Measurements from ENCODE around the gene EFCAB13. TPM values are rescaled to one million over a fixed set of nuclear protein-coding genes. Genes with fewer than 3 reads are reported as not detected.
A peak's percentile ranks its signal among the peaks of the same experiment; 100 is the strongest.
"Not testable (repeated sequence)": the region's sequence is repeated elsewhere in the genome, so short reads cannot be mapped to it uniquely, and the experiment has no call there.

Gene EFCAB13
- polyA plus RNA-seq, 4 donors = 4.5 to 17.2 (median 6.5) TPM

GRCh38 chr17:47320879-47321502 is 2.8 kb upstream of the EFCAB13 start:
- DNase-seq (ENCODE audit: low read depth in 4 of 4, low spot score in 2 of 4) = no peak

DNA sequence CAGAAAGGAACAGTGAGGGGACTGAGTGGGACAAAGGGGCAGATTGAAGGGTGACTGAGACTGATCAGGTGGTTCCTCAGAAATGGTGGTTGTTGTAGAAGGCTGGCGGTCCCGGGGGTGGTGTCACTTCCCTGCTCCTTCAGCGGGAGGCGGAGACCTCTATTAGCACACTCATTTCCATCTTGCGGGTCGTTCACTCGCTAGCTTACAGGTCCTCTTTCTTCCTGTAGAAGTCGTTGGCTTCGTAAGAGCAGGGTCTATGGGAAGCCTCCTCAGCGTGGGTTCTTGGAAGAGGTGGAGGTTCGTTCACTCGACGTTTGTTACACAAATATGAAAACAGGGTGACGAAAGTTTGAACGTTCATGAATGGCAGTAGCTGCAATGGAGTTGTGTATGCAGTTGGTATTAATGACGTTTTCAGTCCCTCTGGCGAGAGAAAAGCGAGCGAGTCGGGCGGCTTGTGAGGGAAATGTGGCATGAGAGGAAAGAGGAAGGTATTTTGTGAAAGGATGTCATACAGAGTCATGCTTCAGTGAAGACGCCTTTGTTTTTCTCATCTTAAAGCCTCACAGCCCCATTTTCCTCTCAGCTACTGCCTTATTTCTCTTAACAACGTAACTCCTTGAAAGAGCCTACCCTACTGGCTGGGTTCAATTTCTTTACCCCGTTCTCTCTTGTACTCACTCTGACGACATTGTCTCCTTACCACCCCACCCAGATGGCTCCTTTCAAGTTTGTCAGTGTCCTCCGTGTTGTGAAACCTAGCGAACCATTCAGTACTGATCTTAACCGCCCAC is 667 bp downstream of the EFCAB13 start:
- peak in 3 of 4 donors; percentile 21 to 41 (median 37) for DNase-seq (ENCODE audit: low read depth in 4 of 4, low spot score in 2 of 4)

DNA sequence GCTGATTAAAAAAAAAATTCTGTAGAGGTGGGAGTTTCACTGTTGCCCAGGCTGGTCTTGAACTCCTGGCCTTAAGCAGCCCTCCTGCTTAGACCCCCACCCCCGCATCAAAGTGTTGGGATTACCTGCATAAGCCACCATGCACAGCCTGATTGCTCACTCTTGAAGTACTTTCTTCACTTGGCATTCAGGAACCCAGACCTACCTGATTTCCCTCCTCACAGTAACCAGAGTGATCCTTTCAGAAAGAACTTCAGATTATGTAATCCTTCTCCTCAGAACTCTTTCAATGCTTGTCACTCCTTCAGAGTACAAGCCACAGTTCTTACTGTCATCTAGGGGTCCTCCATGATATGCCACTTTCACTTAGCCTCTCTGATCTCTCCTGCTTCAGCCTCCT is 1.4 kb downstream of the EFCAB13 start:
- DNase-seq (ENCODE audit: low read depth in 4 of 4, low spot score in 2 of 4) = no peak

DNA sequence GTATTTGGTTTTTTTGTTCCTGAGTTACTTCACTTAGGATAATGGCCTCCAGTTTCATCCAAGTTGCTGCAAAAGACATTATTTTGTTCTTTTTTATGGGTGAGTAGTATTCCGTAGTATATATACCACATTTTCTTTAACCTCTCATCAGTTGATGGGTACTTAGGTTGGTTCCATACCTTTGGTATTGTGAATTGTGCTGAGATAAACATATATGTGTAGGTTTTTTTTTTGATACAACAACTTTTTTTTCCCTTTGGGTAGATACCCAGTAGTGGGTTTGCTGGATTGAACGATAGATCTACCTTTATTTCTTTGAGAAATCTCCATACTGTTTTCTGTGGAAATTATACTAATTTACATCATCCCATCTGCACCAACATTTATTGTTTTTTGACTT is 6.8 kb downstream of the EFCAB13 start:
- no peak for DNase-seq (ENCODE audit: low read depth in 4 of 4, low spot score in 2 of 4)

- no peak for DNase-seq (ENCODE audit: low read depth in 4 of 4, low spot score in 2 of 4)
Measured at GRCh38 chr17:47332287-47332686, 8.5 kb downstream of the EFCAB13 start.

- no peak for DNase-seq (ENCODE audit: low read depth in 4 of 4, low spot score in 2 of 4)
Measured at GRCh38 chr17:47335101-47335936, 11.6 kb downstream of the EFCAB13 start.

DNA sequence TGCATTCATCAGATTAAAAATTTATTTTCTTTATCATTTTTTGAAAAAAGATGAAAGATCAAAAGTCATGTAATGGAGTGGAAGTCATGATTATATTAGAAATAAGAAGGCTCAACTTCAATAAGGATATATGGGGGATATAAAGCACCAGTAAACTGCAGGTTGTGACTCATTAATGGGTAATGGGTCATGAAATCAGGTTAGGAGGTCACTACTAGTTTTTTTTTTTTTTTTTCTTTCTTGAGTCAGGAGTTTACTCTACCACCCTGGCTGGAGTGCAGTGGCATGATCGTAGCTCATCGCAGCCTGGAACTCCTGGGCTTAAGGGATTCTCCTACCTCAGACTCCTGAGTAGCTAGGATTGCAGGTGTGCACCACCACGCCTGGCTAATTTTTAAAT is 14.3 kb downstream of the EFCAB13 start:
- no peak for DNase-seq (ENCODE audit: low read depth in 4 of 4, low spot score in 2 of 4)

- DNase-seq (ENCODE audit: low read depth in 4 of 4, low spot score in 2 of 4) = no peak
Measured at GRCh38 chr17:47352848-47353247, 29.1 kb downstream of the EFCAB13 start.

DNA sequence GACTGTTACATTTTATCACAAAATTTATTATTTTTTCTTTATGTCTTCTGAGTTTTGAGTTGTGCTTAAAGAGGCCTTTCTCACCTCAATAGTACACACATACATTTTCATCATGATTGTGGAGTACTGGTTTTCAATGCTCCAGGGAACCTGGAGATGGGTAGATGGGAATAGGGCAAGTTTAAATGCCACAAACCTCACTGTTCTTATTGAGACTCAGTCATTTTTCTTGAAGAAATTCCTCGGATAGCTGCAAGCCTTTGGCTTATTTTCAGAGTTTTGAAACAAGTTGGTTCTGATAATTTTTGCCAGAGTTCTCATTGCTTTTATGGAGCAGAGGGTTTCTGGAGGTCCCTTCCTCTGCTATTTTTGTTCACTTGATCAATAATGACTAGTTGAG is 34.9 kb downstream of the EFCAB13 start:
- no peak for DNase-seq (ENCODE audit: low read depth in 4 of 4, low spot score in 2 of 4)

GRCh38 chr17:47363171-47363570 is 39.4 kb downstream of the EFCAB13 start:
- DNase-seq (ENCODE audit: low read depth in 4 of 4, low spot score in 2 of 4) = no peak

DNA sequence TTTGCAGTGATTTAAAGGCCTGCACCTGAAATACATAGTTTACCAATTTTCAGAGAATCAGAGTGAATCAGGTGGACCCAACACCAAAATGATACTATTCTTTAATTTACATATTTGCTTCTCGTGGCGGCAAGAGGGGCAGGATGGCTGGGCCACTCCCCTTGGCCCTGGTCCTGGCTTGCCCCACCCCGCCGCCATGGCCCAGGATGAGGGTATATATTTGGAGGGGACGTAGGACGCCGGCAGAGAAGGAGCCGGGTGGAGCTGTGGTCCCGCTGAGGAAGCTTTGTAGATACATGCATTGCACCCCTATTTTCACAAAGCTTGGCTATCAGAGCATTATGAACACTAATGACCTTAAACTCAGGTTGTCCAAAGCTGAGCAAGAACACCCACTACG is 43.5 kb downstream of the EFCAB13 start:
- DNase-seq (ENCODE audit: low read depth in 4 of 4, low spot score in 2 of 4) = no peak

GRCh38 chr17:47368262-47368661 is 44.5 kb downstream of the EFCAB13 start:
- DNase-seq (ENCODE audit: low read depth in 4 of 4, low spot score in 2 of 4) = peak in 1 of 4 donors; percentile 4

GRCh38 chr17:47370899-47371298 is 47.1 kb downstream of the EFCAB13 start:
- not testable (repeated sequence) for DNase-seq (ENCODE audit: low read depth in 4 of 4, low spot score in 2 of 4)

DNA sequence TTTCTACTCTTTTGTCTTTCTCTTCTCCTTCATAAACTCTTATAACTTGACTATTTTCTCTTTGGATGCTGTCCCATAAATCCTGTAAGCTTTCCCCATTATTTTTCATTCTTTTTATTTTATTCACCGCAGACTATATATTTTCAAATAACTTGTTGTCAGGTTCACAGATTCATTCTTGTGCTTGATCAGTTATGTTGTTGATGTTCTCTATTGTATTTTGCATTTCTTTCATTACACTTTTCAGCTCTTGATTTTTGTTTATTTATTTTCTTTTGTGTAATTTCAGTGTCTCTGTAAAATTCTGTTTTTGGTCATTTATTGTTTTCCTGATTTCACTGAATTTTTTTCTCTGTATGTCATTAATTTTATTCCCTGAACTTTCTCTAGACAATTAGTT is 49.2 kb downstream of the EFCAB13 start:
- no peak for DNase-seq (ENCODE audit: low read depth in 4 of 4, low spot score in 2 of 4)

GRCh38 chr17:47376247-47376646 is 52.5 kb downstream of the EFCAB13 start:
- no peak for DNase-seq (ENCODE audit: low read depth in 4 of 4, low spot score in 2 of 4)

DNA sequence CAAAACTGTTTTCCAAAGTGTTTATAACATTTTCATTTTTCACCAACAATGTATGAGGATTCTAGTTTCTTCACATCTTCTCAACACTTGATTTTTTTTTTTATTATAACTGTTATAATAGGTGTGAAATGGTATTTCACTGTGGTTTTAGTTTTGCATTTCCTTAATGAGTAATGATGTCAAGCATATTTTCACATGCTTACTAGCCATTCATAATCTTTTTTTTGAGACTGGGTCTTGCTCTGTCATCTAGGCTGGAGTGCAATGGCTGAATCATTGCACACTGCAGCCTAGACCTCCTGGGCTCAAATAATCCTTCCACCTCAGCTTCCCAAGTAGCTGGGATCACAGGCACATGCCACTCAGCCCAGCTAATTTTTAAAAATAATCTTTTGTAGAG is 65.1 kb downstream of the EFCAB13 start:
- DNase-seq (ENCODE audit: low read depth in 4 of 4, low spot score in 2 of 4) = no peak

GRCh38 chr17:47397532-47398128 is 73.9 kb downstream of the EFCAB13 start:
- not testable (repeated sequence) for DNase-seq (ENCODE audit: low read depth in 4 of 4, low spot score in 2 of 4)

DNA sequence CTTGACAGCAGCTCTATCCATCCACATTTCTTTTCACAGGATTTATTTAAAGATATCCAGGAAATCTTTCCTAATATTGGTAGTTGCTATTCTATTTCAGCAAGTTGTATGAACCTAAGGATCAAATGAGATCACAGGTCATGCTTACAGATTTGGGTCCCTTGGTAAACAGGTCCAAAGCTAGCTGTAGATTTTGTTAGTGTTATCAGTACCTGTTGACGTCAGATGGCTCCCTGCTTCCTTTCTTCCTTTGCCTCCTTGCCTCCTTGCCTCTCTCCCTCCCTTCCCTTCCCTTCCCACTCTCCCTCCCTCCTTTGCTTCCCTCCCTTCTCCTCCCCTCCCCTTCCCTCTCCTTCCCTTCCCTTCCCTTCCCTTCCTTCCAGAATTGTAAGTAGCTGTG is 76.6 kb downstream of the EFCAB13 start:
- DNase-seq (ENCODE audit: low read depth in 4 of 4, low spot score in 2 of 4) = no peak

DNA sequence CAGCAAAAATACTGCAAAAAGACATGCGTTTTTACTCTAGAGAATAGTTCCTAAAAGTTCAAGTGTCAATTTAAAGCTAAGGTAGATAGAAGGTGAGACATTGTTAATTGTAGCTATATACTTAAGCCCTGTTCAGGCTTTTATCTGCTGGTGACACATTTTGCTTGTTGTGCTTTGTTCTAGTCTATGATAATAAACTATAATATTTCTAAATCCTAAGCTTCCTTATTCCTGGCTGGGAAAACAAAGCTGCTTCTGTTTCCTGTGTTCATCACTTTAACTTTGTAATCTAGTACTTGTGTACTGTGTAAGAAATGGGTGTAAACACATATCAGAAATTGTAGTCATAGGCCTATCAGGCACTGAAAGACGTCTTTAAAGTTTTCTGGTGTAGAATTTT is 77.3 kb downstream of the EFCAB13 start:
- no peak for DNase-seq (ENCODE audit: low read depth in 4 of 4, low spot score in 2 of 4)

GRCh38 chr17:47404006-47404405 is 80.3 kb downstream of the EFCAB13 start:
- DNase-seq (ENCODE audit: low read depth in 4 of 4, low spot score in 2 of 4) = no peak

- no peak for DNase-seq (ENCODE audit: low read depth in 4 of 4, low spot score in 2 of 4)
Measured at GRCh38 chr17:47404875-47405274, 81.1 kb downstream of the EFCAB13 start.

Data from left renal cortex interstitium (tissue), 4 donors.